ENCODE data around the gene SKP1.

SKP1 gene

GRCh38 chr5:134143944-134144941 lies 32.5 kb downstream of the SKP1 start:
- no peak for DNase-seq (ENCODE audit: low read depth)

- no peak for DNase-seq (ENCODE audit: low read depth)
Measured at GRCh38 chr5:134143431-134143830, 33.3 kb downstream of the SKP1 start.

- no peak for DNase-seq (ENCODE audit: low read depth)
Measured at GRCh38 chr5:134142806-134143205, 33.9 kb downstream of the SKP1 start.

GRCh38 chr5:134142052-134142451 lies 34.7 kb downstream of the SKP1 start:
- no peak for DNase-seq (ENCODE audit: low read depth)

GRCh38 chr5:134141331-134142050 lies 35.3 kb downstream of the SKP1 start:
- peak; percentile 42 for DNase-seq (ENCODE audit: low read depth)

- DNase-seq (ENCODE audit: low read depth) = peak; percentile 87
Measured at GRCh38 chr5:134140530-134141201, 36.1 kb downstream of the SKP1 start.

- no peak for DNase-seq (ENCODE audit: low read depth)
Measured at GRCh38 chr5:134139891-134140469, 36.8 kb downstream of the SKP1 start.

- no peak for DNase-seq (ENCODE audit: low read depth)
Measured at GRCh38 chr5:134139377-134139851, 37.3 kb downstream of the SKP1 start.

GRCh38 chr5:134138416-134139376 lies 38.1 kb downstream of the SKP1 start:
- peak; percentile 93 for DNase-seq (ENCODE audit: low read depth)

GRCh38 chr5:134136771-134137170 lies 40.0 kb downstream of the SKP1 start:
- DNase-seq (ENCODE audit: low read depth) = no peak

- no peak for DNase-seq (ENCODE audit: low read depth)
Measured at GRCh38 chr5:134136221-134136631, 40.5 kb downstream of the SKP1 start.

- DNase-seq (ENCODE audit: low read depth) = no peak
Measured at GRCh38 chr5:134135091-134135655, 41.6 kb downstream of the SKP1 start.

GRCh38 chr5:134133995-134134541 lies 42.7 kb downstream of the SKP1 start:
- no peak for DNase-seq (ENCODE audit: low read depth)

- DNase-seq (ENCODE audit: low read depth) = no peak
Measured at GRCh38 chr5:134133188-134133994, 43.4 kb downstream of the SKP1 start.

- no peak for DNase-seq (ENCODE audit: low read depth)
Measured at GRCh38 chr5:134132372-134133187, 44.2 kb downstream of the SKP1 start.

- DNase-seq (ENCODE audit: low read depth) = no peak
Measured at GRCh38 chr5:134131578-134132350, 45.0 kb downstream of the SKP1 start.

GRCh38 chr5:134131165-134131564 lies 45.6 kb downstream of the SKP1 start:
- DNase-seq (ENCODE audit: low read depth) = no peak
